Activated CD8-positive, alpha-beta memory T cell treated with anti-CD3 and anti-CD28 coated beads for 4 hours (primary cell): ENCODE results near the gene ANXA1.

ENCODE experiments used
- DNase-seq, 2 donors: peaks; one replicate each; pipeline ENCODE4 v3.0.0-alpha.2; 2020; ENCODE audit warnings: low read depth in 2 of 2

The ANXA1 gene

GRCh38 chr9:73138516-73138915 lies 13.1 kb upstream of the ANXA1 start:
- no peak for DNase-seq

GRCh38 chr9:73141282-73141681 lies 10.4 kb upstream of the ANXA1 start:
- DNase-seq = no peak

DNA sequence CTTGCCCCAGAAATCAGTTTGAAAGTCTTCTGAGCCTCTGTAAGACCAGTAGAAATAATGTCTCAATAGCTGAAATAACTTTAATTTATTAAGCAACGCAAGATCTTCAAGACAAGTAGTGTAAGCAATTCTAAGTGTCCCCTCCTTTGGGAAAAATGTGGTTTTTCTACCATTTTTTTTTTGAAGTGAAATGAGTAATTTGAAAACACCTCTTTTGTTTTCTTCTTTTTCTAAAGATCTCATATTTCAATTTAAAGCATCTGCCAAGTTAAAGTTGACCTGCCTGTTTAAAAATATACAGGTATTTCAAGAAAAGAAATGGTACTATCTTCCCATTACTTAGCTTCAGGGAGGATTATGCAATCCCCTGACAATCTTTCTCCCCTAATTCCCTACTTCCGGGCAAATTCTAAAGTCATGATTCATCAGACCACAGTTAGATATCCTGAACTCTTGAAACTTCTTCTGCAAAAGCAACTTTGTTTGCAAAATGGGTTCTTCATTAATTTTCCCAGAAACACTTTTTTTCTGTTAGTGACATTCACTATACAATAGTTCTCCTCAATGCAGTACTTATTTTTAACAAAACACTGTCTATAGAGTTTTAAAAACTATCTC lies 7.8 kb upstream of the ANXA1 start:
- DNase-seq = no peak

GRCh38 chr9:73146111-73146815 lies 5.4 kb upstream of the ANXA1 start:
- DNase-seq = no peak

DNA sequence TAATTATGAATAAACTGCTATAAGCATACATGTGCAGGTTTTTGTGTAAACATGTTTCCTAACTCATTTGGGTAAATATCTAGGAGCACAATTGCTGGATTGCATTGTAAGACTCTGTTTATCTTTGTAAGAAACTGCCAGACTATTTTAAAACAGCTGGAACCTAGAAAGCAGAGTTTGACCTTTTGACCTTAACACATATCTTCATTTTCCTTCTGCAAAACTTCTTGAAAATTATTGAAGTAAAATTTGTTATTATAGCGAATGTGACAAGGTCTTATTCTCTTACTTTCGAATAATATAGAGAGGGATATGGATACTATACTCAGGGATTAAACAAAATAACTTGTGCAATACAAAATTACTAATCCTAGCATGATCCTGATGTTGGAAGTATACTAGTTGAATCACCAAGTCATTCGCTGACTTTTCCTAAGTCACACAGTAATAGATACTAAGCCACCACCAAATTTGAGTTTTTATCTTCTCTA lies 3.2 kb upstream of the ANXA1 start:
- DNase-seq = no peak

GRCh38 chr9:73149371-73150067 lies 2.1 kb upstream of the ANXA1 start:
- no peak for DNase-seq

DNA sequence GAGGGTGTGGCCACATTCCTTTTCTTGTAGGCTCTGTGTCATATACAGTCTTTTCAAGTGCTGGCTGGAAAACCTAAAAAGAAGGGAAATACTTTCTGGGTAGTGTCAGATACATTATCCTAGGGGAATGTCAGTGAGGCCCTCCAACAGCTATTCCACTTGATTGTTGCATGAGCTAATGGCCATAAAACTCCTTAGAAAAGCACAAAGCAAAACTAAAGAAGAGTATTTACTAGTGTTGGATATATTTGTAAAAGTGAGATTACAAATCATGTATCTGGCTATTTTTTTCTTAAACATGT lies 829 bp downstream of the ANXA1 start:
- DNase-seq = no peak

DNA sequence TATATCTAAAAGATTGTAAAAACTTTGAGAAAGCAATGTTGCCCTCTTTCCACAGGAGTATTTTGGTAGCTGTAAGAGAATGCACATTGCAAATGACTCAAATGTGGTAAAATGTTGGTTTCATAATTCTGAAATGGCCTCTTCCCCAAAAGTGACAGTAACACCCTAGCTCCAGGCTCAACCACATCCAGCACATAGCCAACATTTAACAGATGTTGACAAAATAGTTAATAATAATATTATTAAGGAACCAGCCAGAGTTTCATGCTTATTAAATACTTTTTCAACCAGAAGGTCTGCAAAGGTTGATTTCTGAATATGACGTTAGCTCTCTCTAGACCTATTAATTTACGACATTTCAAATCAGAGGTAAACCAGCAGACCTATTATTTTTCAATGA lies 1.3 kb downstream of the ANXA1 start:
- no peak for DNase-seq

GRCh38 chr9:73153793-73154227 lies 2.1 kb downstream of the ANXA1 start:
- DNase-seq = no peak

GRCh38 chr9:73154271-73154670 lies 2.6 kb downstream of the ANXA1 start:
- DNase-seq = no peak

- DNase-seq = no peak
Observed at GRCh38 chr9:73154722-73155121, 3.1 kb downstream of the ANXA1 start.

DNA sequence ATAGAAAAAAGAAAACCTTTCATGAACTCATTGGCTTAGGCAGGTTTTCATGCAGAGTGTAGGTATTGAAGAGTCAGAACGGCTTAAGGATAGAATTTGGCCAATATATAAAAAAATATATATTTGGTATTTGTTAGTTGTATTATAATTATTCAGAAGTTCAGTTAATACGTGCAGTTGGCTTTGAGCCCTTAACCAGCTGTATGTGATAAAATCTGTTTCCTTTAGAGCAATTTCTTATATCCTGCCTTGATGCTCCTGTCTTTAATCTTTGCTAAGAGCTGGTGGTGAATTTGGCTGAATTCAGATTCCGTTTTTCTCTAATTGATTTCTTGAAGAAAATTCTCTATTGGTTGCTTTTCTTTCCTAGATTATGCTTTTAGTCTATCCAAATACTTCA lies 3.7 kb downstream of the ANXA1 start:
- no peak for DNase-seq

DNA sequence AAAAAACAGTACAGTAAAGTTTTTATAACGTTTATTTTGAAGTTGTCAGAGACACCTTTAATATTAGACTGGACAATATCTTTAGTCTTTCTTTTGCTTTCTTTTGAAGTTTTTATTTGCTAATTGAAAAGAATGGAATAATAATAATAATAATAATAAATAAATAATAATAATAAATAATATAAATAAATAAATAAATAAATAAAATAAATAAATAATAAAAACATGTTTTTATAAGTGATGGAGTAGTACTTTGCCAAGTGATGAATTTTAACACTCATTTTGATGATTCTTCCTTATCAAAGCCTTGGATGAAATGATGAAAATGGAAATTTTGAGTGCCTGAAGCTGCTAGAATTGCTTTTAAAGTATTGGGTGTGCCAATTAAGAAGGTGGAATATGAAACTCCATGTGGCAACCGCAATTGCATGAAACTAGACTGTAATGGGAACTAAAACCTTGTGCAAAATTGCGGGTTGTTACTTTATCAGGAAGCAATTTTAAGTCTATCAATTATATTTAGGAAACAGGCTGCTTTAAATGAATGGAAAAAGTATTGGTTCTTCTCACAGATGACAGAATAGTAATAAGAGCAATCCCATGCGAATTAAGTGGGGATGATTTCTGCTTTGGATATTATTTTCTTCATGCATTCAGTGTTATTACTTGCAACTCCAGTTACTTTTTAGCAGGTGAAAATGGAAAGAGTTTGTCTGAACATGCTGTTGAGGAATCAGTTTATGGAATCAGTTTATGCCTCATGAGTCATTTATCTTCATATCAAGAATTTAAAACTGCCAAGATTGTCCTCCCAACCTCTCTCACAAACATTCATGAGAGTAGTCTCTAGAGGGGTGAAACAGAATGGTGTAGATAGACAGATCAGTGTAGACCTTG lies 4.6 kb downstream of the ANXA1 start:
- DNase-seq = no peak

DNA sequence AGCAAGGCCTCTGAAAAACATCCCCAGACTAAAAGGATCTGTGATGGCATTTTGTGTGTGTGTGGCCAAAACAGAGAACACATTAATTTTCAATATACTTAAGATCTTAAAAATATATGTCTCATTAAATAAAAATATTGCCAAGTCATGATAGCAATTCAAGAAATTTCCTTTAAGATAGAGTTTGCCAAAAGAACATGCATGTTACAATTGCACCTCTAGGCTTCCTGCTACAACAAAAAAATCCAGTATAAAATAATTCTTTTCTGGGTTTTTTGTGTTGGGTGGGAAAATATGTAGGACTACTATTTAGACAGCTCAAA lies 5.2 kb downstream of the ANXA1 start:
- DNase-seq = no peak

GRCh38 chr9:73157811-73158210 lies 6.1 kb downstream of the ANXA1 start:
- no peak for DNase-seq

GRCh38 chr9:73158723-73159122 lies 7.1 kb downstream of the ANXA1 start:
- DNase-seq = no peak

DNA sequence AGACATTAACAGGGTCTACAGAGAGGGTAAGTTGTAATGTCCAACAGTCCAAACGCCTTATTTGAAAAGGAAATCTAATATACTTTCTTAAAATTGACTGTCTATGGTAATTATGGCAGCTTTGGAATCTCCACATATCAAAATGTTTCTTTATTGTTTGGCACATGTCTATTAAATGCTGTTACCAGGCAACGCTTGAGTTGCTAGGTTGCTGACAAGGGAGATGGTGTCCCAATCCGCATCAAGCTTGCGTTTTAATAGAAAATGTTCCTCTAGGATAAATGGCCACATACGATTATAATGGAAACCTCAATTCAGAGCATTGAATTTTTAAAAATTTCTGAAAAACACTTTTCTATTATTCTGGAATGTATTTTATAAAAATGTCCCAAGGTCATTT lies 9.2 kb downstream of the ANXA1 start:
- DNase-seq = no peak

DNA sequence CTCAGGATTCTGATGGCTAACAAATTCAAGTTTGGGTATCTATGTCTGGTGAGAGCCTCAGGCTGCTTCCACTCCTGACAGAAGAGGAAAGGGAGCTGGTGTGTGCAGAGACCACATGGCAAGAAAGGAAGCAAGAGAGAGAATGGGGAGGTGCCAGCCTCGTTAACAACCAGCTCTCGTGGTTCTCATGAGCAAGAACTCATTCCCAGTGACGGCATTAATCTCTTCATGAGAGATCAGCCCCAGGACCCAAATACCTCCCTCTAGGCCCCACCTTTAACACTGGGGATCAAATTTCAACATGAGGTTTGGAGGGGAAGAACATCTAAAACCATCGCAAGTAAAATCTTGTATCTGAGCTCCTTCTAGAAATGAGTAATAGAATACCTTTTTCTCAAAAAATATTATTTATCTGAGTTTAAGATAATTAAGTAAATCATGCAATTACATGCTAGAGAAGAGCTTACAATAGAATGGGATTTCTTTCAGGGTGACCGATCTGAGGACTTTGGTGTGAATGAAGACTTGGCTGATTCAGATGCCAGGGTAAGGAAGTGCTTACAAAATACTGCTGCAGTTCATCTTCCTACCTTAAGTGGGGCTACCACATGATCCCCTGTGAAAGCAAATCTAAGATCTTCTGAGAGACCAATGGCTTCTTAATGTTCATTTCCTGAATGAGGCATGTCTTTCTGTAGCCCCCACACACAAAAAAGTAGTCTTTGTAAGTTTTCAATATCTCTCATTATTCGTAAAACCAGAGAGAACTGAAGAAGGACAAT lies 11.5 kb downstream of the ANXA1 start:
- DNase-seq = no peak

- no peak for DNase-seq
Observed at GRCh38 chr9:73165911-73166310, 14.2 kb downstream of the ANXA1 start.

GRCh38 chr9:73166468-73166867 lies 14.8 kb downstream of the ANXA1 start:
- DNase-seq = no peak

- no peak for DNase-seq
Observed at GRCh38 chr9:73167614-73168013, 15.9 kb downstream of the ANXA1 start.
